Breast epithelium (tissue), 4 donors: ENCODE results near the gene NUCB1. TPM values are rescaled to one million over a fixed set of nuclear protein-coding genes. Genes with fewer than 3 reads are reported as not detected.

ENCODE experiments used
- DNase-seq, 2 donors: peaks; one replicate each; pipeline ENCODE4 v3.0.0-alpha.2; 2019; ENCODE audit warnings: low spot score in 2 of 2
- H3K27ac ChIP-seq, 2 donors: fragments of 200-600 bp; sonication (generic) in 1 of 2; one replicate each; pipeline ENCODE4 v1.5.1; 2016 to 2019; ENCODE audit warnings: mild to moderate bottlenecking in 1 of 2
- H3K27me3 ChIP-seq, 2 donors: fragments of 200-600 bp; sonication (generic) in 1 of 2; one replicate each; pipeline versions ENCODE4 v1.5.1 to v1.6.0; 2017 to 2019; ENCODE audit warnings: control low read depth in 1 of 2, mild to moderate bottlenecking in 1 of 2
- H3K36me3 ChIP-seq: fragments of 200-600 bp; one replicate; pipeline ENCODE4 v1.5.1; 2019
- H3K4me1 ChIP-seq, 2 donors: fragments of 200-600 bp; sonication (generic); one replicate each; pipeline ENCODE4 v1.5.1; 2016 to 2019; ENCODE audit warnings: control low read depth in 1 of 2
- H3K4me3 ChIP-seq, 3 donors: fragments of 200-600 bp; sonication (generic); 1 replicate in 2 of 3; 2 replicates in 1 of 3; pipeline ENCODE4 v1.5.1; 2016 to 2019; ENCODE audit warnings: mild to moderate bottlenecking in 3 of 3, moderate library complexity in 2 of 3
- H3K9me3 ChIP-seq, 2 donors: fragments of 200-600 bp; sonication (generic) in 1 of 2; one replicate each; pipeline ENCODE4 v1.5.1; 2016 to 2019; ENCODE audit warnings: control low read depth in 1 of 2
- CTCF ChIP-seq, 3 donors: fragments of 450-650 bp; IDR thresholded peaks; one replicate each; pipeline ENCODE4 v1.5.1; 2016 to 2017; ENCODE audit warnings: antibody characterized with exemption in 3 of 3, mild to moderate bottlenecking in 3 of 3, moderate library complexity in 3 of 3
- POLR2A ChIP-seq: fragments of 450-650 bp; IDR thresholded peaks from one replicate; pipeline ENCODE4 v1.6.1; 2016; ENCODE audit warnings: antibody characterized with exemption, mild to moderate bottlenecking, moderate library complexity
- POLR2AphosphoS5 ChIP-seq, 3 donors: sonication (generic); formaldehyde crosslinking; IDR thresholded peaks; one replicate each; pipeline ENCODE4 v1.6.1; 2017; ENCODE audit warnings: antibody characterized with exemption in 3 of 3
- intact Hi-C: fragments of 100-400 bp; cut with DNase I; formaldehyde crosslinking; loops from one replicate; pipeline ENCODE4 v1.15.1; 2023; ENCODE audit warnings: low total_unique reads
- total RNA-seq, 3 donors: library from RNA; depleted of rRNA; stranded (reverse); fragments of >200 nt; gene quantifications; one replicate each; pipeline ENCODE4 v1.1.0, GENCODE V29; 2016

Gene NUCB1
- total RNA-seq, 3 donors from 2014 or later = 131 to 333 (median 223) TPM

- H3K27ac ChIP-seq = no peak overlapping the region
- no peak for TF ChIP-seq POLR2A
These were observed 41.0 kb upstream of the NUCB1 start for GRCh38 chr19:48858984-48859710.

DNA sequence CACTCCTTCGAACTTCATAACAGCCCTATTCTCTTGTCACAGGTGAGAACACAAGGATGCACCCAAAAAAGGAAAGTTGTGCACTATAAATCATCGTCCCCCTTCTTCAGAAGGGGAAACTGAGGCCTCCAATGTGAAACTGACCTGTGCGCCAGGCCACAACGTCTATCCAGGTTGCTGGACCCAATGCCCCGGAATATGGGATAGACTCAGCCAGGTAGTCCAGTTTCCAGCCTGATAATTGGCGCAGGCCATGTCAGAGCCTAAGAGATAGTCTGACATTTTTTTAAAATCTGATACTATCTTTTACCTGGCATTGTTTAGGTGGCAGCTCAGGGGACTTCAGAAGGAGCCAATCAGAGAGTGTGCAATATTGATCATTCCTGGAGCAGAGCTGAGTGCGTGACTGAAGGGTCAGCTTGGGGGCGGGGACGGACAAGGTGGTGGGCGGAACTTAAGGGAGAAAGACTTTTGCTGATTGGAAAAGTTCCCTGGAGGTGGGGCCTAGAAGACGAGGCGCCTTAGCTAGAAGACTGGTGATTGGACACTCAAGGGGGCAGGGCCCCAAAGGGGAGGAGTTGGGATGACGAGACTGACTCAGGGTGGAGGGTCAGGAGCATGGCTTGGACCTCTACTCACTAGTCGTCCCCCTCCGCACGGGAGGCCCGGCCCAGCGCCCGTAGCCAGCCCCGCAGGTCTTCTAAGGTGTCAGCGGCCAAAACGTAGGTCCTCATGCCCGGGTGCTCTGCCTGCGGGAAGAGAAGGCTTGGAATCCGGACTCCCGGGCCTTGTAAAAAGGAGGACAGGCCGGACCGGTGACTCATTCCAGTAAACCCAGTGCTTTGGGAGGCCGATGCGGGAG, 40.2 kb upstream of the NUCB1 start:
- intact Hi-C loops = no loop called here
- Histone ChIP-seq H3K27me3 (no peaks in the 10 kb centered on the region), H3K36me3 (no peaks in the 10 kb centered on the region), H3K9me3 (no peaks in the 10 kb centered on the region), H3K4me1 (no peaks in the 10 kb centered on the region), H3K27ac (no peak overlapping the region), H3K4me3 (peak overlapping the region in 1 of 3 donors; percentile 4)
- no peak for DNase-seq
- TF ChIP-seq POLR2A = no peak
- no peak for TF ChIP-seq CTCF (IDR thresholded peaks at IDR 0.05)
- no peak for TF ChIP-seq POLR2AphosphoS5 (IDR thresholded peaks at IDR 0.05)

More at GRCh38 chr19:48858984-48859710, 41.0 kb upstream of the NUCB1 start:
- intact Hi-C loops = no loop called here
- H3K27me3 ChIP-seq = no peaks in the 10 kb centered on the region
- no peaks in the 10 kb centered on the region for H3K4me1 ChIP-seq
- H3K4me3 ChIP-seq = peak overlapping the region in 1 of 3 donors; percentile 4
- no peaks in the 10 kb centered on the region for H3K9me3 ChIP-seq
- no peaks in the 10 kb centered on the region for H3K36me3 ChIP-seq
- DNase-seq = no peak

DNA sequence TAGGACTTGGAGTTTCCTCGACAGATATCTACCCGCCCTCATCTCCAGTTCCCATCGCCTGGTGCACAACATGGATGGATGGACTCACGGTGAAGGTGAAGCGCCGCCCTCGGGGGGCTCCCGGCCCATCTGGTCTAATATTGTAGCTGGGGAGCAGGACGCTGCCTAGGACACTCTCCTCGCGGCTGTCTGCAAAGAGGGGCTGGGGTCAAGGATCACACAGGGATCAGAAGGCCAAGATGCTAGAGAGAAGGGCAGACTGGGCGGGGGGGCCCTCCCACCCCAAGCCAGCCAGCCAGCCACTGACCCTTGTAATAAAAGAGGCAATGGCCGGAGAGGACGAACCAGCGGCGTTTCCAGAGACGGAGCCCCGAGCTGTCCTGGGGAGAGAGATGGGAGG, 38.8 kb upstream of the NUCB1 start:
- intact Hi-C loops = no loop called here
- H3K27ac ChIP-seq = no peak overlapping the region
- no peak overlapping the region for H3K4me3 ChIP-seq
- no peak for DNase-seq
- H3K36me3 ChIP-seq = no peaks in the 10 kb centered on the region
- H3K27me3 ChIP-seq = no peaks in the 10 kb centered on the region
- H3K4me1 ChIP-seq = no peaks in the 10 kb centered on the region
- H3K9me3 ChIP-seq = no peaks in the 10 kb centered on the region
- TF ChIP-seq CTCF (IDR thresholded peaks at IDR 0.05) (no peak), POLR2A (no peak), POLR2AphosphoS5 (IDR thresholded peaks at IDR 0.05) (no peak)

- no peak overlapping the region for H3K27ac ChIP-seq
- no peaks in the 10 kb centered on the region for H3K27me3 ChIP-seq
- H3K4me1 ChIP-seq = peaks cover 0 to 6% of the 10 kb centered on the region in 2 donors
- no peak for DNase-seq
- no peak overlapping the region for H3K4me3 ChIP-seq
- no peak for TF ChIP-seq CTCF (IDR thresholded peaks at IDR 0.05)
- TF ChIP-seq POLR2A = no peak
- TF ChIP-seq POLR2AphosphoS5 (IDR thresholded peaks at IDR 0.05) = no peak
- H3K9me3 ChIP-seq = no peaks in the 10 kb centered on the region
- H3K36me3 ChIP-seq = no peaks in the 10 kb centered on the region
- intact Hi-C loops = no loop called here
These were observed 37.3 kb upstream of the NUCB1 start for GRCh38 chr19:48862827-48863226.

DNA sequence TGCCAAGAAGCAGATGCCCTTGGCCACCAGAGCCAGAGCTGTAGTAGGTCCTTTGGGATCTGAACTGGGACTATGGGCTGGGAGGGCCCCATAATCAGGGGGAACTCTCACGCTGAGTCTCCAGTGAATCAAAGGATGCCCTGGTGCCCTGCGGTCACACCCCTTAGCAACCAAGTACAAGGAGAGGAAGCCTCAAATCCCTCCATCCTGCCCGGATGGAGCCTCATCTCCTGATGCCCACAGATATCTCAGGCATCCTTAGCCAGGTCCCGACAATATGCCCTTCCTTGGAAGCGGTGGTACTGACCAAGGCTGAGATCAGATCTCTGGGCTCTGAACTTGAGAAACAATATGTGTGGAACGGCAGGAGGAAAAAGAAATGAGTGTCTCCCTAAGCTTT, 33.4 kb upstream of the NUCB1 start:
- no peak for DNase-seq
- Histone ChIP-seq H3K27ac (peak overlapping the region; percentile 92 to 96), H3K4me3 (peak overlapping the region in 2 of 3 donors; percentile 53 to 77), H3K27me3 (no peaks in the 10 kb centered on the region), H3K4me1 (peaks cover 0 to 10% of the 10 kb centered on the region in 2 donors), H3K36me3 (no peaks in the 10 kb centered on the region), H3K9me3 (no peaks in the 10 kb centered on the region)
- intact Hi-C loops = no loop called here
- TF ChIP-seq CTCF (IDR thresholded peaks at IDR 0.05) (no peak), POLR2AphosphoS5 (IDR thresholded peaks at IDR 0.05) (no peak), POLR2A (no peak)
